ENCODE data around the gene CNTFR. TPM values are rescaled to one million over a fixed set of nuclear protein-coding genes. Genes with fewer than 3 reads are reported as not detected.

The CNTFR gene
- total RNA-seq, 4 donors from 2014 or later: 41.9 to 81.5 (median 60.4) TPM

GRCh38 chr9:34587271-34587670, 2.3 kb downstream of the CNTFR start:
- ATAC-seq (ENCODE audit: low FRiP score) (no peak), DNase-seq (ENCODE audit: low spot score) (no peak)
- no peak for TF ChIP-seq CTCF (IDR thresholded peaks at IDR 0.05)

- no peak for ATAC-seq (ENCODE audit: low FRiP score)
- TF ChIP-seq CTCF (IDR thresholded peaks at IDR 0.05): no peak
Measured at GRCh38 chr9:34585946-34586669, 3.4 kb downstream of the CNTFR start.

GRCh38 chr9:34584970-34585369, 4.6 kb downstream of the CNTFR start:
- DNase-seq (ENCODE audit: low spot score) (no peak), ATAC-seq (ENCODE audit: low FRiP score) (no peak)
- TF ChIP-seq CTCF (IDR thresholded peaks at IDR 0.05): no peak

More at GRCh38 chr9:34585946-34586669, 3.4 kb downstream of the CNTFR start:
- DNase-seq (ENCODE audit: low spot score): no peak

- DNase-seq (ENCODE audit: low spot score) (no peak), ATAC-seq (ENCODE audit: low FRiP score) (no peak)
- no peak for TF ChIP-seq CTCF (IDR thresholded peaks at IDR 0.05)
Measured at GRCh38 chr9:34582787-34583186, 6.7 kb downstream of the CNTFR start.

- DNase-seq (ENCODE audit: low spot score) (no peak), ATAC-seq (ENCODE audit: low FRiP score) (no peak)
- TF ChIP-seq CTCF (IDR thresholded peaks at IDR 0.05): no peak
Measured at GRCh38 chr9:34581318-34581717, 8.2 kb downstream of the CNTFR start.

- ATAC-seq (ENCODE audit: low FRiP score): no peak
- no peak for TF ChIP-seq CTCF (IDR thresholded peaks at IDR 0.05)
- DNase-seq (ENCODE audit: low spot score): no peak
Measured at GRCh38 chr9:34580358-34580757, 9.2 kb downstream of the CNTFR start.

GRCh38 chr9:34579808-34580163, 9.7 kb downstream of the CNTFR start:
- TF ChIP-seq CTCF (IDR thresholded peaks at IDR 0.05): no peak
- ATAC-seq (ENCODE audit: low FRiP score) (no peak), DNase-seq (ENCODE audit: low spot score) (no peak)
